Measurements from ENCODE around the gene WNT2B. TPM values are rescaled to one million over a fixed set of nuclear protein-coding genes. Genes with fewer than 3 reads are reported as not detected.
A peak's percentile ranks its signal among the peaks of the same experiment; 100 is the strongest.

The WNT2B gene
- total RNA-seq, 1 donor from 2014 or later: 6.0 TPM

GRCh38 chr1:112576240-112576639 lies 67.5 kb downstream of the WNT2B start:
- H3K27ac Mint-ChIP-seq (ENCODE audit: unreplicated experiment): peak overlapping the region; percentile 84
- DNase-seq (ENCODE audit: low spot score): no peak
- no peak for TF ChIP-seq CTCF (IDR thresholded peaks at IDR 0.05)
- H3K4me3 Mint-ChIP-seq (ENCODE audit: unreplicated experiment): no peak overlapping the region
- H3K4me1 Mint-ChIP-seq (ENCODE audit: low read depth): peaks cover 17% of the 10 kb centered on the region
- H3K9me3 Mint-ChIP-seq (ENCODE audit: low read depth): no peaks in the 10 kb centered on the region
- H3K27me3 Mint-ChIP-seq (ENCODE audit: low read depth): no peaks in the 10 kb centered on the region
- peaks cover 16% of the 10 kb centered on the region for H3K36me3 Mint-ChIP-seq (ENCODE audit: low read depth)

Small RNA genes within 50 kb of the gene (microRNA-seq; reads per million reads assigned to microRNA genes)
- gene MIR4256 (ENCODE audit: borderline number of aligned reads): not detected

Other genes starting within 250 kb of the WNT2B start
- 52.2 to 58.7 TPM (median 52.4 TPM) in 3 replicates for gene CTTNBP2NL, start 112.8 kb upstream of the WNT2B start, total RNA-seq
- 14.4 to 19.9 TPM (median 15.9 TPM) in 3 replicates for gene ST7L, start 110.2 kb downstream of the WNT2B start, total RNA-seq
- 121 to 130 TPM (median 121 TPM) in 3 replicates for gene CAPZA1, start 110.9 kb downstream of the WNT2B start, total RNA-seq
- gene MOV10, start 165.7 kb downstream of the WNT2B start, total RNA-seq: 40.8 to 59.6 TPM (median 45.9 TPM) in 3 replicates
- gene RHOC, start 198.2 kb downstream of the WNT2B start, total RNA-seq: 303 to 446 TPM (median 444 TPM) in 3 replicates
- 0.59 to 0.87 TPM (median 0.85 TPM) in 3 replicates for gene PPM1J, start 206.4 kb downstream of the WNT2B start, total RNA-seq

Data from chondrocyte (in vitro differentiated cells).